Measurements from ENCODE around the gene CDHR4.
"Not testable (repeated sequence)": the region's sequence is repeated elsewhere in the genome, so short reads cannot be mapped to it uniquely, and the experiment has no call there.

CDHR4 gene, protein sequence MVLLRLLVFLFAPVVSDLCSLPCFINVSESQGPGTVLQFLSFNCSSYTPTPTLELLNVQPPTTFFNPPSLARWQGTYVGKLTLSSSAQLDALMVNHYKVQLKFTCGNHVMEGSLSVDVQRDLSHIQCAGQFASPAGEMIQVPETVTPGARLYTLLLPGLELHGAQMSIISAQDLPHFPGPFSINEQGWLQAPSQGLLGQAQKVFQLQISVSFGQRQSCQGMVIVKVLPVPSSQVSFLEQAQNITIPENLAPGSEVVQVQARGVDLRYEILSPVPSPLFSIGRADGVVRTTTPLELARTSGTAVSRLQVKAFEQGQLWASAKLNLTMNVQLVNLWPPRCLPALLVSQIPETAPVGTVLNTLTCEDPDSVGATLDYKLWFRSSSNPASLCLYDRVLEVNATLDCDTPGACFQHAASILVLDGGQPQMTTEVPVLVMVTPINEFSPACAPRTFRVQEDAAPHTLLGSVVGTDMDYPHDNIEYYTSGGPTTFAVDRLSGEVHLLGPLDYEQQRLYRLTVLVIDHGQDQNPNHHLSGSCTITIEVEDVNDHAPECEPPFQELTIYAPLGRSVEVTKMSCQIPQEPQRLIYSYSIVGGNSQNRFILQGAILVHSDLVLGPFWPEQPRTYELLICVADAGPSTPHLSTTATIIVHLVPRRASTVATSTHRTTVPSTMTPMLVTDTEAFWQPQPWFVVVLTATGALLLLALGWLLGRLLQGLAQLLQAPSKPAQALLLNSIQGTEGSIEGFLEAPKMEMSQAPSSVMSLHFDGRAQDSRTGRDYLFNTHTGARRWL

GRCh38 chr3:49799761-49800160 is at the start of gene CDHR4:
TSS of gene CDHR4 (minus strand) at chr3:49799873. CDS start at chr3:49799812, 61 bp downstream.
- no peak for DNase-seq (ENCODE audit: low read depth)

- no peak for DNase-seq (ENCODE audit: low read depth)
Observed at GRCh38 chr3:49845694-49846093, 46.0 kb upstream of the CDHR4 start.

- DNase-seq (ENCODE audit: low read depth) = no peak
Observed at GRCh38 chr3:49844464-49845183, 45.0 kb upstream of the CDHR4 start.

GRCh38 chr3:49842843-49843517 is 43.3 kb upstream of the CDHR4 start:
- no peak for DNase-seq (ENCODE audit: low read depth)

DNA sequence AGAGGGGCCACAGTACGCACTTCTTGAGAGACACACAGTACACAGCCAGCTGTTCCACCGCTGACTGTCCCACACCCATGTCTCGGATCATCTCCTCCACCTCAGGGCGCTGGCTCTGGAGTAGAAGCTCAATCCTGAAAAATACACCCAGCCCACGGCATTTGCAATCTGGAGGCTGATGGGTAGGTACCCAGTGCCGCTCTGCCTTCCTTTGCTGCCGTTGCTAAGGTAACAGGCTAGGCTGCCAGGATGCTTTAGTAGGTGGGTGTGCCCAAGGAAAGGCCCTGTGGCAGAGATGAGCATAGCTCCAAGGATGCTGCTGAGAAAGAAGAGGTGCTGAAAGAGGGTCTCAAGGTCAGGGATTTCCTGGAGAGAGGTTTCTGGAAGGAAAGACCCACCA is 42.1 kb upstream of the CDHR4 start:
- DNase-seq (ENCODE audit: low read depth) = no peak

GRCh38 chr3:49841126-49841696 is 41.5 kb upstream of the CDHR4 start:
- no peak for DNase-seq (ENCODE audit: low read depth)

- no peak for DNase-seq (ENCODE audit: low read depth)
Observed at GRCh38 chr3:49840388-49840787, 40.7 kb upstream of the CDHR4 start.

DNA sequence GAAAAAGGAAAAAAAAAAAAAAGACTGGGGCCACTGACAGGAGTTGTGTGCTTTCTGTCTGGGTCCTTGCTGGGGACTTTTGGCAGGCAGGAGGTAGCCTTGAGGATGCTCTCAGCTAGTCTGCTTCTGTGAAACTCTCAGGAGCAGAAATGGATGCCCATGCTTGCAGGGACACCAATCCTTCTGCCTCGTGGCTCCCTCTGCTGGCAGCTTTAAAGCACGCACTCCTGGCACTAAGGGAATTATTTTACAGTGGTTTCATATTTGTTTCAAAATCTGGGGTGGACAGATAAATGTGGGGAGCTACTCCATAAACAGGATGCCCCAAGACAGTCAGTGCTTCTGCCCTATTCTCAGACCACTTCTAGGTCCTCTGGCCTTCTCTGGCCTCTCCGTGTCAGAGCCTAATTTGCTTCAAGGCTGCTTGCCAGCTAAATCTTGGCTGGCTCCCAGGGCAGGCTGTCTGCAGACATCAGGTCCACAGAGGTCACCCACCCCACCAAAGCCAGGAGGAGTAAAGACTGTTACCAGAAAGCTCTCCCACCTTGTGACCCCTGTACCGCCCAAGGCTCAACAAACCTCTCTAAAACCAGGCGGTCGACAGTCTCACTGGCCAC is 39.6 kb upstream of the CDHR4 start:
- peak; percentile 44 for DNase-seq (ENCODE audit: low read depth)

- DNase-seq (ENCODE audit: low read depth) = no peak
Observed at GRCh38 chr3:49831341-49831740, 31.7 kb upstream of the CDHR4 start.

DNA sequence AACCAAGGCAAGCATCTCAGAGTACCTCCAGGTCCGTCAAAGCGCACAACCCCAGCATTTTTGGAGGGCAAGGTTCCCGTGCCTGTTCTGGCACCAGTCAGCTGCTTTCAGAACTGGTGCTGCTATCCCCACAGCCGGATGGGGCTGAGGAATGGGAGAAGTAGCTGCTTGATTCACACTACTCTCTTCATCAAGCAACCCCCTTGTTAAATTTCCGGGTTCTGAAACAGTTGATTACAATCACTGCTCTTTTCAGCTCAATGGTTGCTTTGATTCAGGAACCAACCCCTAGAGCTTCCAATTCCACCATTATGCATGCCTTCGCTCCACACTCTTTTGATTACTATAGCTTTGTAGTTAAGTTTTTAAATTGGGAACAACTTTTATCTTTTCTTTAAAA is 26.3 kb upstream of the CDHR4 start:
- no peak for DNase-seq (ENCODE audit: low read depth)

DNA sequence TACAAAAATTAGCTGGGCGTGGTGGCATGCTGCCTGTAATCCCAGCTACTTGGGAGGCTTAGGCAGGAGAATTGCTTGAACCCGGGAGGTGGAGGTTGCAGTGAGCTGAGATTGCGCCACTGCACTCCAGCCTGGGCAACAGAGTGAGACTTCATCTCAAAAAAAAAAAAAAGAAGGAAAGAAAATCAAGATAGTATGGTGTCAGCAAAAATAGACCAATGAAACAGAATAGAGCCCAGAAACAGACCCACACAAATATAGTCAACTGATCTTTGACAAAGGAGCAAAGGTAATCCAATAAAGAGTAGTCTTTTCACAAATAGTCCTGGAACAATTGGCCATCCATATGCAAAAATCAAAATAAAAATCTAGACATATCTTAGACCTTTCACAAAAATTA is 23.5 kb upstream of the CDHR4 start:
- DNase-seq (ENCODE audit: low read depth) = not testable (repeated sequence)

DNA sequence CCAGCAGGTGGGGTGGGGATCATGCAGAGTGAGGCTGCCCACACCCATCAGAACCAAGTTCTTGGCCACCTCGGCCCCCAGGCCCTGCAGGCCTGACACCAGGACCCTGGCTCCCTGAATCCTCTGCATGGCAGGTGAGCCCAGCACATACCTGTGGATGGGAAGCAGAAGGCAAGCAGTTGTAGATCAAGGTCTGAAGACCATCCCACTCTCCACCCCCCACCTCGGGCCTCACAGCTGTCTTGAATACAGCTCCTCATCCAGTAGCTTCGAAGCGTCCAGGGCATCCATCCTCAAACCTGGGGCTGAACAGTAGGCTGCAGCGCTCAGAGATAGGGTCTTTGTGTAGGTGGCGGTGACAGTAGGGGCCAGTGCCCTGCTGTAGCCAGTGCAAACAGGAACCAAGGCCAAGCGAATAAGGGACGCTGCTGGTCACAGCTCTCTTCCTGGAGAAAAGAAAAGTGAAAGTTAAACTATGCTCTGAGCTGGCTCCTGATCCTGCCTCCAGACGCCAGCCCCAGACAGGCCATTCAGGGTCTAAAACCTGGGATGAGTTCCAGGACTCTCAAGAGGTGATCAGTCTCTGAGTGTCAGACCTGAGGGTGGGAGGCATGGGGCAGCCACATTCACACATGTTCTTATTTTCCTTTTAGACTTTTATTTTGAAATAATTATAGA is 14.0 kb upstream of the CDHR4 start, which contains the start of gene UBA7:
Gene UBA7 (minus strand): TSS at position 457 of the 678 bp plus-strand sequence. CDS start 166 bp downstream, at position 291.
- no peak for DNase-seq (ENCODE audit: low read depth)

GRCh38 chr3:49812916-49813496 is 13.3 kb upstream of the CDHR4 start:
- no peak for DNase-seq (ENCODE audit: low read depth)

DNA sequence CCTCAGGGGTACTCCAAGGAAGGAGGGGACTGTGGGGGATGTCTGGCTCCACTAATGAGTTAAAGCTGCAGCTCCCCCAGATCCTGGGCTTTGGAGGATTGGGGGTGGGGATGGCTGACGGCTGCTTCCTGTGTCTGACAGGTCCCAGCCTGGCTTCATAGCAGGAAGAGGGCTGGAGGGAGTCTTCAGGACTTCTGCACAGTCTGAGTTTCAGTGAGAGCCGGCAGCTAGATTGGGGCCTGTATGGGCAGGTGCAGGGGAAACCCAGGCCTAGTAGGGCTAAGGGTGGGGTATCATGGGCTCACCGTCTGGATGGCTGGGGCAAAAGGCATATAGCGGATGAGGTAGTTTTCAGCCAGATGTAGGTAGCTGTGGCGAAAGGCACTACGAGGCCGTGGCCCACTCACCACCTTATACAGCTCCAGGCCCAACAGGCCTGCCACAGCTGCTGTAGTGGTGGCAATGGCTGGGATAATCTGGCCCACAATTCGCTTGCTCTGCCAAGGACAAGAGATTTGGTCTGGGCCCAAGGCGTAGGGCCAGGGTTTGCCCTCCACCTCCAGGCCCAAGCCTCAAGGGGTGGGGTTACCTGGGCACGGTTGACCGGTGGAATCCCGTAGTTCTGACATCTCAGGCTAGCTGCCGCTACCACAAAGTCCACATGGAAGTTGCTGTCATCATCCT is 7.9 kb upstream of the CDHR4 start:
- no peak for DNase-seq (ENCODE audit: low read depth)

- DNase-seq (ENCODE audit: low read depth) = no peak
Observed at GRCh38 chr3:49806850-49807249, 7.2 kb upstream of the CDHR4 start.

DNA sequence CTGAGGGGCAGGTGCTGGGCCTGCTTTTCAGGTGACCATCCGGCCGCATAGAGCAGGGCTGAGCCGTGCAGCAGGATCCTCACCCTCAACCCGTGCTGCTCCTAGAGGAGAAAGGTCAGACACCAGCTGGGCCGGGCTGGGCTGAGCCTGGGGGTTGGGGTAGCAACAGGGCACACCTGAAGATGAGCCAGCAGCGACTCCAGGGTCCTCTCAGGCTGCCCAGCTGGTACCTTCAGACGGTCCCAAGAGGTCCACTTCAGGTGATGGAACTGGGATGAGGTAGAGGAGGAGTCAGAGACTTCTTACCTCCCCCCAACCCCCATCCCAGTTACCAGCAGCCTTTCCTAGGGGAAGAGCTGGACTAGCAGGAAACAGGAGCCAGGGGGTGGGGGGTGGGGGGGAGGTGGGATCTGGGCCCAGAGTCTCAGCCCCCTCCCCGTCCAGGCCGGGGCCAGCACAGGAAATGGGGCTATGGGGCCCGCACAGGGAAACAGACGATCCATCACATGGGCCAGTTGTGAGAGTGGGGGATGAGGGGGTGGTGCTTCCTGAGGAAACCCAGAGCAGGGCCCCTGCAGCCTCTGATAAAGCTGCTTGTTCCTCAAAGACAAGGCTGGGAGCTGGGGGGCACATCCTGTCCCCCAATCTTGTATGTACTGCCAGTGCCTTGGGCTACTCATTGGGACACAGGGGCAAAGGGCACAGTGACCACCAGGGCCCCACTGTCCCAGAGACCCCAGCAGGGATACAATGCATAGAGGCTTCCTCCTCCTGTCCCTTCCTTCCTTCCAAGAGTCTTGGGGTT is 6.4 kb upstream of the CDHR4 start:
- no peak for DNase-seq (ENCODE audit: low read depth)

- no peak for DNase-seq (ENCODE audit: low read depth)
Observed at GRCh38 chr3:49805367-49805782, 5.7 kb upstream of the CDHR4 start.

GRCh38 chr3:49804141-49805041 is 4.7 kb upstream of the CDHR4 start:
- DNase-seq (ENCODE audit: low read depth) = no peak

Measured in stimulated activated CD8-positive, alpha-beta memory T cell treated with anti-CD3 and anti-CD28 coated beads, Interleukin-15, amount 100 ng/mL, for 24 hours (primary cell).